HG03354 (cell line): ENCODE measurements around the gene TAS2R9.
"Not testable (repeated sequence)": the region's sequence is repeated elsewhere in the genome, so short reads cannot be mapped to it uniquely, and the experiment has no call there.

ENCODE experiments used
- ATAC-seq: cut with Tn5 transposase; IDR thresholded peaks from one replicate; pipeline ENCODE4 v1.9.1; 2021; ENCODE audit warnings: mild to moderate bottlenecking; ENCODE audit not compliant: unreplicated experiment, poor library complexity, severe bottlenecking

TAS2R9 gene, protein sequence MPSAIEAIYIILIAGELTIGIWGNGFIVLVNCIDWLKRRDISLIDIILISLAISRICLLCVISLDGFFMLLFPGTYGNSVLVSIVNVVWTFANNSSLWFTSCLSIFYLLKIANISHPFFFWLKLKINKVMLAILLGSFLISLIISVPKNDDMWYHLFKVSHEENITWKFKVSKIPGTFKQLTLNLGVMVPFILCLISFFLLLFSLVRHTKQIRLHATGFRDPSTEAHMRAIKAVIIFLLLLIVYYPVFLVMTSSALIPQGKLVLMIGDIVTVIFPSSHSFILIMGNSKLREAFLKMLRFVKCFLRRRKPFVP

DNA sequence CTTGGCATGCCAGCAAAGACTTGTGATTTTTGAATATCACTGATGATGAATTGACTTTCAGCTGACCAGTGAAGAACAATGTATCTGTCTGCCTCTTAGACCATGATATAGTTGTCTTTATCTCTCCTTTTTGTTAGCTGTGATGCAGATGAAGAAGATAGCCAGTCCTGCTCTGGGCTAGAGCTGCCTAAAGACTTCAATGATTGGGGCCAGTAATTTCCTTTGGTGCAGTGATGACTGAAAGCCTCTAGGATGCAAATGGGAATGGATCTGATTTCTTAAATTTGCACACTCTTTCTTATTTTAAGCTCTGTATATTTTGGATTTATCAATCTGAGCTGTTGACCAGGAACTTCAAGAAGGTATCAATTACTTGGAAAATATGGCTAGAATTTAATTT lies at the start of gene TAS2R9:
Gene TAS2R9 (minus strand): TSS at position 101 of the 400 bp plus-strand sequence. CDS start 93 bp downstream, at position 8.
- ATAC-seq, result no peak

DNA sequence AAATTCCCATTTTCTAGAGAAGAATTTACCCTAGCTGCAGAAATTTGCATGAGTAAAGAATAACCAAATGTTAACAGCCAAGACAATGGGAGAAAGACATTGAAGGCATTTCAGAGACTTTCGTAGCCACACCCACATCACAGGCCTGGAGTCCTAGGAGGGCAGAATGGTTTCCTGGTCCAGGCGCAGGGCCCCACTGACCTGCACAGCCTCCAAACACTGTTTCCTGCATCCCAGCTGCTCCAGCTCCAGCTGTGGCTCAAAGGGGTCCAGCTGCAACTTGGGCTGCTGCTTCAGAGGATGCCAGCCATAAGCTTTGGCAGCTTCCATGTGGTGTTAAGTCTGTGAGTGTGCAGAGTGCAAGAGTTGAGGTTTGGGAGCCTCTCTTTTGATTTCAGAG lies 45.8 kb upstream of the TAS2R9 start:
- ATAC-seq, result no peak

DNA sequence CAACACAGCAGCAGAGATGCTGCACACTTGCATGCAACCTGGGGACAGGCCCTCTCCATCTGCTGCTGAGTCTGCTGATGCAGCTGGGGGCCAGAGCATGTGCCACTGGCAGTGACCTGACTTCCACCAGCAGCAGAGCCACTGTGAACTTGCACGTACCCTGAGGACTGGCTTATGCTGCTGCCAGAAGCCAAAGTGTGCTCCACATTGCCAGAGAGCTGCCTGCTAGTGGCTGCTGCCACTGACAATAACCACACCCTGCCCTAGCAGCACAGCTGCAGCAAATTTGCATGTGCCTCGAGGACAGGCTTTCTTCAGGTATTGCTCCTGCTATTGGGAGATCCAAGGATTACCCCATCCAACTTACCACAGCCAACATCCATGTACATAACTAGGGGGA lies 43.8 kb upstream of the TAS2R9 start:
- ATAC-seq, result no peak

DNA sequence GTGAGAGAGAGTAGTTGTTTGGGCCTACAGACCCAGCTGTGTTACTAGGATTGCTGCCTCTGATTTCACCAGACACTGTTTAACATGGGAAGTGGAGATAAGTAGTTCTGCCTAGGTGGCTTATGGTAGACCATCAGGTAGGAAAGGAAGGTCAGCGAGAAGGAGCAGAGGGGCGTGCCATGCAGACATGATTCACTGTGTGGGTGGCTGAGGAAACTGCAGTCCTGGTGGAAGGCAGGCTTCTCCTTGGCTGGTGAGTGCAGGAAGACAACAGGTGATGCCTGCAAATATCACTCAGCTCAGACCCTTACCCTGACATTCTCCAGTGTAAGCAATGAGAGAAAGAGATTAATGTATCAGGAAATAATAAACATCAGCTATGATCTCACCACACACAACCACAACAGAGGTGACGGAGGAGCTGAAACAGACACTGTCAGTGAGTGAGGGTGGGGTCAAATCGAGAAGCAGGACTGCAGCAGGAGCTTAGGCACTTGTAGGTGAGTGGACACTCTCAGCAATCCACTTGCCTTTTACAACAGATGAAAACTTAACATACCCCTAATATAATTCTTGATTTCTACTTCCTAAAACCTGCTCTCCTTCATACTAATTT lies 41.4 kb upstream of the TAS2R9 start:
- ATAC-seq, result no peak

DNA sequence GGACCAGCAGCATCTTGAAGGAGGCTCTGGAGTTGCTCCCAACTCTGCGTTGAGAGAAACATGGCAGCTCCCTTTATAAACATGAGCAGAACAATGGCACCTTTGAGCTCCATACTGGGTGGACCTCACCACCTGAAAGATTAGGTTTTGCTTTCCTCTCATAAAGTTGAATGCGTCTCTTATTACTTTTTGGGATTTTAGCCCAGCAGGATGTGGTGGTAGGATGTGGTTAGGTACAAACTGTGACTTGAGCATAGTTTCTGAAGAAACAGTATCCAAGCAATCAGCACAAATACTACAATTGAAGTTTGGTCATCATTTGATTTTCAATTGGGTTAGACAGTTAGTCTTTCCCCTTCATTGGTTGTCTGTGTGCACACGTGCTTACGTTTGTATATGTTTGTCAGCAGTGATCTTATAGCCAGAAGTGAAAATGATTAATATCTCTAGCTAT lies 39.5 kb upstream of the TAS2R9 start, which contains the start of gene PRR4:
Gene PRR4 (minus strand): TSS at position 51 of the 454 bp plus-strand sequence. CDS start 38 bp downstream, at position 13.
- ATAC-seq, result peak; percentile 57

DNA sequence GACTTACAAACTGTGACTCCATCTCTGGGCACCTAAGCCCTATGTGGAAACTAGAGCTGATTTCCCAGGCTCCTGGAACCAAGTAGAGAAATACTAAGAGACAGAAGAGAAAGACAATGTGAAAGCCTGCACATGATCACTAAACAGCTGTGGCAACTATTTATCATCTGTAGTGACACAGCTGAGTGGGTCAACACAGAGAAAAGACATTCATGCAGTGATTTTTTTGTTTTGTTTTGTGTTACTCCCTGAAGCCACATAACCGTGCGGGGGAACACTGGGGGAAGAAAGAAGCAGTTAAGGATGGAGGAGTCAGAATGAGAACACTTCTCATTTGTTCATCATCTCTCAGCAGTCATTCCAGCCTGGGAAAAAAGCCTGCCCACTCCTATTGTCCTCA lies 37.8 kb upstream of the TAS2R9 start:
- no peak for ATAC-seq

DNA sequence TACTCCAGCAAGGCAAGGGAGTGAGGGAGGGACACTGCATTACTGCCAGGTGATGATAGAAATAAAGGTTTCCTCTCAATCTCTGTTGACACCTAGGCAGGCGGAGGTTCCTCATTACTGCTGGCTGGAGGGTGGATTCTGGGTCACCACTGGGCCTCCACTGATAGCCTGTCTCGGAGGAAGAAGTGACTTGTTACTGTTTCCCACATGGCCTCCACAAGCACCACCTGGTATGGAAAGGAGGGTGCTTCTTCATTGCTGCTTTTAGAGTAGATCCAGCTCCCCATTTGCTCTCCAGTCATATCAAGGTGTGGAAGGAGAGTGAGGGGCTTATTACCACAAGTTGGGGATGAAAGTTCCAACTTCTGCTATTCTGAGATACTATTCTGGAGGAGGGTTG lies 32.9 kb upstream of the TAS2R9 start:
- ATAC-seq, result no peak

DNA sequence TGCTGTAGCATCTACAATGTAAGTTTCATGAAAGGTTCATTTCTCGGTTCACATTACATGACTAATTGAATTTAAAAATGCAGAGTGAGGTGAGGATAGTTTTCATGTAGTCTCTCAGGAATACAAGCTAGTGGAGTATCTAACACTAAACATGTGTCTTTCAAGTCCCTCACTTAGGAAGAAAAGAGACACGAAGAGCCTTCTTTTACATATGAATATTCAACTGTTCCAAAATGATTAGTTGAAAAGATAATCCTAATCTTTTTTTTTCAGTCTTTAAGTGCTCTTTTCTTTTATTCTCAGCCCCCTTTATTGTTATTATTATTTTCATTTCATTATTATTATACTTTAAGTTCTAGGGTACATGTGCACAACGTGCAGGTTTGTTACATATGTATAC lies 28.5 kb upstream of the TAS2R9 start:
- no peak for ATAC-seq

DNA sequence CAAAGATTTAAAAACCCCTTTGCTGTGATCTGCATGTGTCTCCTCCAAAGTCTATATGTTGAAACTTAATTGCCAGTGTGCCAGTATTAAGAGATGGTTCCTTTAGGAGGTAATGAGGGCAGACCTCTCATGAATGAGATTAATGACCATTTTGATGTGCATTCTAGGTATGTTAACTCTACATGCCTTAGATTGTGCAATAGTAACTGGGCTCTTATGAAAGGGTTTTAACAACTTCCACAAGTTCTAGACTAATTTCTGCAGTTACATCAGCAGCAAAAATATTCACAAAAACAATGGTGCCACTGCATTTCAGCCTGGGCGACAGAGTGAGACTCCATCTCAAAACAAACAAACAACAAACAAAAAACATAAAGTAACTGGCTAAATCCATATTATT lies 20.0 kb upstream of the TAS2R9 start:
- no peak for ATAC-seq

DNA sequence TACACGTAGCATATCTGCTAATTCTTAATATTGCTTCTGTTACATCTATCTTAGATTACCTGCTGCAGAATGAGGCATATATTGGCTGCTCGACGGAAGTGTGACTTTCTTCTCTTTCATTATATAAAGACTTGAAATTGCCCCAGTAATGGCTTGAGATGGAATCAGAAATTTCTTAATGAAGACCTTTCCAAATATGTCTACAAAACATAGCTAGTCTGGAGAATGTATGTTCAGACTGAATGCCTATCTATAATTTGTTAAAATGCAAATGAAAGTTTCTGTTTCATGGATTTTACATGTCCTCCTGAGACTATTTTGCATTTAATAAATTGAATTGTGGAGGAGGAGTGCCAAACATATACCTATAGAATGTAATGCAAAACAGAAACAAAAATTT lies 16.3 kb upstream of the TAS2R9 start, which contains the start of gene TAS2R10:
Gene TAS2R10 (minus strand): TSS at position 101 of the 400 bp plus-strand sequence. CDS start 89 bp downstream, at position 12.
- ATAC-seq, result no peak

DNA sequence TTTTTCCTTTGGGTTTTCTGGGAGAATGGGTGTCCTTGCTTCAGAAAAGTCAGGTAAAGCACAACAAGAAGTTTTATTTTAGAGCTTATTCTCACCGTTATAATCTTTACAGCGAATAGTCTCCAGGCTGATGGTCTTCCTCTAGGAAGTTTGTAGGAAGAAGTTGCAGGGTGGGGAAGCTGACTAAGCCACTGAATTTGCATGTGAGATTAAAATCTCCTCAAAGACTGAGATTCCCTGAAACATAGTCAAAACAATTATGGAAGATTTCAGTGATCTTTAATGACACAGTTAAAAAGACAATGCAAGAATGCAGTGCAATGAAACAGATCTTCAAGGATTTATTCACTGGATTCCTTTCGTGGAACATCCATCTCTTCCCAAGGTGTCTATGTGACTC lies 15.0 kb upstream of the TAS2R9 start:
- ATAC-seq, result no peak

DNA sequence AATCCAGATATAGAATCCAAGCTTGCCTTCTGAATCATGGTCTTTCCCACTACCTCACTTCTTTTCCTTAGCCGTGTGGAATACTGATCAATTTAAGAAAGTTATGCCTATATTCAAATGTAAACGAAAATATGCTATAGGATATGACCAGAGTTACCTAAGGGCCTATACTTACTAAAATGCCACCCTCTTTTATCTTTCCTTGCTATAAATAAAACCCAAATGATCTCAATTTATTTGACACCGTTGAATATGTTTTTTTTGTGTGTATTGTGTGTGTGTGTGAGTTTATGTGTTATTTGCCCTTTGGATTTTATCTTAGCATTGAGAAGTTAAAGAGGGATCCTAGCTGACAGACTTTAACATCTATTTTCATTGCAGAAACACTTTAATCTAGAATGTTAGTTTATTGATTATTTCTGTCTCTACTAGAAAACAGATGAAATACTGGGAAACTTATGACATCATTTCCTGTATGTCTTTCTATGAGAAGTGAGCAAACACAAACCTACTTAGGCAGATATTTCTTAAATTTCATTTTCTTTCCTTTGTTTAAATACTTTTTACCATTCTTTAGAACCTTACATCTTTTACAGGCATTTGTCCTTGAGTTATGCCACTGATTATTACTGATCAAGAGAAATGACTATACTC lies 2.0 kb upstream of the TAS2R9 start:
- ATAC-seq, result no peak

DNA sequence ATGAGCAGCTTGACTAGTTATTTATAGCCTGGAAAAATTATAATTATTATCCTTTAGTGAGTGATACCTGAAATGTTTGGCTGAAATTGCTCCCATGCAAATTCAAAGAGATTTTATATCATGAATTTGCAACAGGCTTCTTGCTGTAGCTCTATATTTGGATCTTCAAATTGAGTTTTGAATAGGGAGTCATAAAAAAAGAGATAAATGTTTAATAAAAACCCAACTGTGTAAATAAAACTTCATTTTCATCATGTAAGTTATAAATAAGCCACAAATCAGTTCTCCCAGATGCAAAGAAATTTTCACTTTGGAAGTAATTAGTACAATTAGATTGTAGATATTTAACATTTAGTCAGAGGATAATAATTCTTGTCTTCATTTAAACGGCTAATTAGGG lies 2.8 kb downstream of the TAS2R9 start, which contains the start of gene TAS2R8:
Gene TAS2R8 (minus strand): TSS at position 101 of the 400 bp plus-strand sequence. CDS start 306 bp downstream, outside the sequence.
- no peak for ATAC-seq

DNA sequence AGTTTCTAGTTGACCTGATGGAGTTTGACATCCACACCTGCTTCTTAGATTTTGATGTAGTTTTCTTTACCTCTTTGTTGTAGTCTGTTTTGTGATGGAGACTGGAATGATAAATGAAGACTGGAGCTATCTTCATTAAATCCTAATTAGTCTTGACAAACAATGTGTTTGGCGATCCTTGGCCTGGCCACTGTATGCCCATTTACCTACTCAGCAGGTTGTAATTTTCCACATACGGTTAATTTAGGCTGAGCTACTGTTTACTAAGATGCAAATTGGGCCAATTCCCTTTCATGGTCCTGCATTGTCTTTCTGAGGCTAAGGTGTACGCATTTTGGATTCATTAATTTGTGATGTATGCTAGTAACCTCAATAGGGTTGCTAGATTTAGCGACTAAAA lies 7.4 kb downstream of the TAS2R9 start, which contains the start of gene TAS2R7:
Gene TAS2R7 (minus strand): TSS at position 41 of the 400 bp plus-strand sequence. CDS start 57 bp downstream, outside the sequence.
- ATAC-seq, result no peak

DNA sequence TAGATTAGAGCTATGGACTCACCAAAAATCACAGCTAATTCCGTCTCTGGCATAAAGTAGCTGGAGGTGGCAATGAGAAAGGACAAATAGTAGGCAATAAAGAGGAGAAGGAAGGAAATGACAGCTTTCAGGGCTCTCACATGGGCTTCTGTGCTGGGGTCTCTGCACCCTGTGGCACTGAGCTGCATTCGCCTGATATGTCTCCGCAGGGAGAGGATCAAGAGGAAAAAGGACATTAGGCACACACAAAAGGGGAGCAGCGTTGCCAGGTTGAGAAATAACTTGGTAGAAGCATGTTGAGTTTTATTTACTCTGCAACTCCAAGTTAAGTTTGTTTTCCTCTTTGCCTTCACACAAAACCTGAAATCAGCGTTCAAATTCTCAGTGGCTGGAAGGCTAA lies 8.2 kb downstream of the TAS2R9 start:
- no peak for ATAC-seq

DNA sequence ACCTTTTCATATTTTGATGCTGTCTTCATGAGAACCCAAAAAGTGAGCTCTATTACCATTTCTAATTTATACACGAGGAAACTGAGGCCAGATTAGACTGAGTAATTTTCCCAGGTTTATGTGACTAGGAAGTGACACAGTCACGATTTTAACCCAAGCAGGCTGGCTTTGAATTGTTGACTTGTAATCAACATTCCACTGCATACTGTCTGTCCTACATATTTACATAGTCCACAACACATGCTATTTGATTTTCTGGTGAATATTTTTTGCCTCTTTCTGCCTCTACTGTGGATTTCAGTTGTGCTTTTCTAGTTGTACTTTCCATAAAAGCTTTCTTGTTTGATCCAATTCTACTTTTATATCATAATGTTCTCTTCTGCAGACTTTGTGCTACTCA lies 15.7 kb downstream of the TAS2R9 start:
- no peak for ATAC-seq

DNA sequence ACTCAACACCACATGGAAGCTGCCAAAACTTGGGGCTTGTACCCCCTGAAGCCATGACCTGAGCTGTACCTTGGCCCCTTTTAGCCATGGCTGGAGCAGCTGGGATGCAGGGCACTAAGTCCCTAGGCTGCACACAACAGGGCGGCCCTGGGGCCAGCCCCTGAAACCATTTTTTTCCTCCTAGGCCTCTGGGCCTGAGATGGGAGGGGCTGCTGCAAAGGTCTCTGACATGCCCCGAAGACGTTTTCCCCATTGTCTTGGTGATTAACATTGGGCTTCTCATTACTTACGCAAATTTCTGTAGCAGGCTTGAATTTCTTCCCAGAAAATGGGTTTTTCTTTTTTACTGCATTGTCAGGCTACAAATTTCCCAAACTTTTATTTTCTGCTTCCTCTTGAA lies 18.2 kb downstream of the TAS2R9 start:
- not testable (repeated sequence) for ATAC-seq

DNA sequence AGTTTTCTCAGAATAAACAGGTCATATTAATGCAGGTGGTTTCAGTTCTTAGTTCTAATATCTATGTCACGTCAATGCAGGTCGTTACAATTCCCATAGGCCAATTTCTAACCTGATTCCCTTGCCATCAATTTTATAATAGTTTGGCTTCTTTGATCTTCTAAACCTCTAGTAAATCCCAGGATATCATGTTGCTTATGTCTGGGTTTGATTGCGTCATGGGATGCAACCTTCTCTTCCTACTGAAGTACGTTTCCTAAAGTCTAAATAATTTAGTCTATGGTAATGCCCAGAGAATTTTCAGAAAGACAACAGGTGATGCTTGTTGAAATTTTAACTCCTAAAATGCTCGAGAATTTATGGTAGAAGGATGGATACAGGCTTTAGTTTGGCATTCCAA lies 26.7 kb downstream of the TAS2R9 start:
- no peak for ATAC-seq

DNA sequence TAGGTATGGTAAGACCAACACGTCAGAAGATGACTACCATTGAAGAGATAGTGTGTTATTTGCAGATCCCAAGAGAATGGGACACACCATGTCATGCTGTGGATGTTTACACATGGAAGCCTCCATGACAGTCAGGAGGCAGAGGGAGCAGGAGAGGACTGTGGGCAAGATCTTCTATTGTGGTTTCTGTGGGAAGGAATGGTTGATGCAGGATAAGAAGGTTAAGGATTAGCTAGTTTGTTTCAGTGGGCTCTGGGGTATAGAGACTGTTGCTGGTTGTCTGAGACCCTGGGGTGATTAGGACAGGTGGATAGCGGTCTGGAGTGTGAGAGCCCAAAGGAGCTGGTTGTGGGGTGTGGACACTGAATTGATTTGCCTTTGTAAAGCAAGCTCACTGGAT lies 30.9 kb downstream of the TAS2R9 start:
- ATAC-seq, result no peak

DNA sequence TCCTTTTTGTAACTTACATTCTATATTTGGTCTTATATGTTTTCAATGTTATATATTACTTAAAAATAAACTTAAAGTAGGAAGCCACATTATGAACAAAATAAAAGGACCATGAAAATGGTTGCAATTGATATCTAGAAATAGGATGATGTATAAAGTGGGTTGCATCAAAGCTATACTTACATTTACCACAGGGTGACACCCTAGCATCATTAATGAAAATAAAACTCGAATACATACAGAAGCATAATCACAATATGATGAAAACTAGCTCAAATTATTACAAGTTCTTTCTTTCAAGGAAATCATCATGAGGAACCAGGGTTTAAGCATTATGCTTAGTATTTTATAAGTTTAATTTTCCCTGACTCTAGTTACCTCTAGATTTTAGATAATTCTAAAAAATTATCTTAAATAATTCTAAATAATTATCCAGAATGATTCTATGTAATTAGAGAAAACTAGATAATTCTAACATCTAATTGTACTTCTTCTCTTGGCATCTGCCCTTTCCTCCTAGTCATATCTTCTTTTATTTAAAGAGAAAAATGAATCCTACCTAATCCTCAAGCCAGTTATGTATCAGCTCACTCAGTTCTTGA lies 38.7 kb downstream of the TAS2R9 start:
- ATAC-seq, result no peak
